GM13976 (cell line): ENCODE measurements around the gene PCDHB9.
"Not testable (repeated sequence)": the region's sequence is repeated elsewhere in the genome, so short reads cannot be mapped to it uniquely, and the experiment has no call there.

Source experiments
- DNase-seq: peaks from one replicate; pipeline ENCODE4 v3.0.0; 2012; ENCODE audit warnings: low spot score
- in situ Hi-C: fragments of 300-500 bp; cut with MboI; formaldehyde crosslinking; loops from one replicate; pipeline ENCODE4 v1.12.0; 2022; ENCODE audit warnings: low sequenced_read_pairs, mixed read lengths, inconsistent platforms; ENCODE audit not compliant: unreplicated experiment
- TF ChIP-seq, protein P1 (sequence below): IDR thresholded peaks from 2 replicates; pipeline ENCODE4 v1.5.1; 2012; ENCODE audit warnings: borderline replicate concordance, mild to moderate bottlenecking; ENCODE audit not compliant: insufficient read depth; ENCODE audit errors: extremely low read depth, missing control alignments, control extremely low read depth

The PCDHB9 gene

DNA sequence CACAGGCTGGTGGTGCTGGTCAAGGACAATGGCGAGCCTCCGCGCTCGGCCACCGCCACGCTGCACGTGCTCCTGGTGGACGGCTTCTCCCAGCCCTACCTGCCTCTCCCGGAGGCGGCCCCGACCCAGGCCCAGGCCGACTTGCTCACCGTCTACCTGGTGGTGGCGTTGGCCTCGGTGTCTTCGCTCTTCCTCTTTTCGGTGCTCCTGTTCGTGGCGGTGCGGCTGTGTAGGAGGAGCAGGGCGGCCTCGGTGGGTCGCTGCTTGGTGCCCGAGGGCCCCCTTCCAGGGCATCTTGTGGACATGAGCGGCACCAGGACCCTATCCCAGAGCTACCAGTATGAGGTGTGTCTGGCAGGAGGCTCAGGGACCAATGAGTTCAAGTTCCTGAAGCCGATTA, 29.1 kb downstream of the PCDHB9 start:
- in situ Hi-C loops, result not testable (repeated sequence)

DNA sequence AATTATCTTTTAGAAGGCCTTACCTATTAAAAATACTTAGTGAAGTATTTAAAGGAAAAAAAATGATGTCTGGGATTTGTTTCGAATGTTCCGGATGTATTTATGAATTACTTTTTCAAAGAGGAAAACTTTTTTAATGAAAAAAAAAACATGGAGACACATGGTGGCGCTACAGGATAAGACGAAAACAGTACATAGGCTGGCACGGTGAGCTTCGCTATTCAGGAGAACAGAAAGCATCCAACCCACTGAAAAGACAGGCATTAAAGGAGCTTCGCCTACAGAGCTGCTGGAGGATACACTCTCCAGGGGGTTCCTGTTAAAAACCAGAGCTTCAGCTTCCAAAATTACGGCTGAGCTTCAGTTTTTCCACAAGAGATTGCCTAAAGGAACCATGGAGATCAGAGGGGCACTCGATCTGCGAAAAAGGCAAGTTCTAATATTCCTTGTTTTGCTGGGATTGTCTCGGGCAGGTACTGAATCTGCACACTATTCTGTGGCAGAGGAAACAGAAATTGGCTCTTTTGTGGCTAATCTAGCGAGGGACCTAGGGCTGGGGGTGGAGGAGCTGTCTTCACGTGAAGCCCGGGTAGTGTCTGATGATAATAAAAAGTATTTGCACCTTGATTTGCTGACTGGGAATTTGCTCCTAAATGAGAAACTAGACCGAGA, 36.3 kb downstream of the PCDHB9 start, which contains the start of gene PCDHB14:
Gene PCDHB14, plus strand, starts transcription at position 232 of the 672 bp plus-strand sequence. Its CDS starts 163 bp downstream, at position 395.
- TF ChIP-seq, protein P1, sequence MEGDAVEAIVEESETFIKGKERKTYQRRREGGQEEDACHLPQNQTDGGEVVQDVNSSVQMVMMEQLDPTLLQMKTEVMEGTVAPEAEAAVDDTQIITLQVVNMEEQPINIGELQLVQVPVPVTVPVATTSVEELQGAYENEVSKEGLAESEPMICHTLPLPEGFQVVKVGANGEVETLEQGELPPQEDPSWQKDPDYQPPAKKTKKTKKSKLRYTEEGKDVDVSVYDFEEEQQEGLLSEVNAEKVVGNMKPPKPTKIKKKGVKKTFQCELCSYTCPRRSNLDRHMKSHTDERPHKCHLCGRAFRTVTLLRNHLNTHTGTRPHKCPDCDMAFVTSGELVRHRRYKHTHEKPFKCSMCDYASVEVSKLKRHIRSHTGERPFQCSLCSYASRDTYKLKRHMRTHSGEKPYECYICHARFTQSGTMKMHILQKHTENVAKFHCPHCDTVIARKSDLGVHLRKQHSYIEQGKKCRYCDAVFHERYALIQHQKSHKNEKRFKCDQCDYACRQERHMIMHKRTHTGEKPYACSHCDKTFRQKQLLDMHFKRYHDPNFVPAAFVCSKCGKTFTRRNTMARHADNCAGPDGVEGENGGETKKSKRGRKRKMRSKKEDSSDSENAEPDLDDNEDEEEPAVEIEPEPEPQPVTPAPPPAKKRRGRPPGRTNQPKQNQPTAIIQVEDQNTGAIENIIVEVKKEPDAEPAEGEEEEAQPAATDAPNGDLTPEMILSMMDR, result no peak
- in situ Hi-C loops, result no loop called here
- DNase-seq, result no peak

More for the DNA sequence above, 29.1 kb downstream of the PCDHB9 start:
- DNase-seq, result not testable (repeated sequence)

DNA sequence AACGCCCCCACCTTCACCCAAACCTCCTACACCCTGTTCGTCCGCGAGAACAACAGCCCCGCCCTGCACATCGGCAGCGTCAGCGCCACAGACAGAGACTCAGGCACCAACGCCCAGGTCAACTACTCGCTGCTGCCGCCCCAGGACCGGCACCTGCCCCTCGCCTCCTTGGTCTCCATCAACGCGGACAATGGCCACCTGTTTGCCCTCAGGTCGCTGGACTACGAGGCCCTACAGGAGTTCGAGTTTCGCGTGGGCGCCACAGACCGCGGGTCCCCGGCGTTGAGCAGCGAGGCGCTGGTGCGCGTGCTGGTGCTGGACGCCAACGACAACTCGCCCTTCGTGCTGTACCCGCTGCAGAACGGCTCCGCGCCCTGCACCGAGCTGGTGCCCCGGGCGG, 37.9 kb downstream of the PCDHB9 start:
- in situ Hi-C loops, DNase-seq: not testable (repeated sequence)

DNA sequence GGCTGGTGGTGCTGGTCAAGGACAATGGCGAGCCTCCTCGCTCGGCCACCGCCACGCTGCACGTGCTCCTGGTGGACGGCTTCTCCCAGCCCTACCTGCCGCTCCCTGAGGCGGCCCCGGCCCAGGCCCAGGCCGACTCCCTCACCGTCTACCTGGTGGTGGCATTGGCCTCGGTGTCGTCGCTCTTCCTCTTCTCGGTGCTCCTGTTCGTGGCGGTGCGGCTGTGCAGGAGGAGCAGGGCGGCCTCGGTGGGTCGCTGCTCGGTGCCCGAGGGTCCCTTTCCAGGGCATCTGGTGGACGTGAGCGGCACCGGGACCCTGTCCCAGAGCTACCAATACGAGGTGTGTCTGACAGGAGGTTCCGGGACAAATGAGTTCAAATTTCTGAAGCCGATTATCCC, 38.5 kb downstream of the PCDHB9 start:
- DNase-seq, in situ Hi-C loops: not testable (repeated sequence)

DNA sequence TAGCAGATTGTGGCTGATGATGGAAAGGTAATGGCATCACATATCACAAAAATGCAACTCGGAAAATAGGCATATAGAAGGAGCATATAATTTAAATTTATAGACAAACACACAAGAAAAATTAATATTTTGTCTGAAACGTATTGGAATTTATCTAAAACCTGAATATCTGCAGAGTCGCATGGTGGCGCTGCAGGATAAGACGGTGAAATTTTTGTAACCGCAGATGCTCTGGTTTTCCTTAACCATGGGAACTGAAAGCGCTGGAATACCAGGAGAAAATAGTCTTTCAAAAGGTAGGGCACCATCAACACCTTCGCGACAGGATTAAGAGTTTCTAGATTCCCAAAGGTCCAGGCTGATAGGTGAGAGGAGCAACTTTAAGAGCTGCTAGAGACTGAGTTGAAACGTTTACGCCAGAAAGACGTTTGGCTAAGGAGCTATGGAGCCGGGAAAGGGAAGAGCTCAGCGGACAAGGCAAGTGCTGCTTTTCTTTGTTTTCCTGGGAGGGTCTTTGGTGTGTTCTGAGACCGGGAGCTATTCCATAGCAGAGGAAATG, 47.2 kb downstream of the PCDHB9 start:
- in situ Hi-C loops, result no loop called here

DNA sequence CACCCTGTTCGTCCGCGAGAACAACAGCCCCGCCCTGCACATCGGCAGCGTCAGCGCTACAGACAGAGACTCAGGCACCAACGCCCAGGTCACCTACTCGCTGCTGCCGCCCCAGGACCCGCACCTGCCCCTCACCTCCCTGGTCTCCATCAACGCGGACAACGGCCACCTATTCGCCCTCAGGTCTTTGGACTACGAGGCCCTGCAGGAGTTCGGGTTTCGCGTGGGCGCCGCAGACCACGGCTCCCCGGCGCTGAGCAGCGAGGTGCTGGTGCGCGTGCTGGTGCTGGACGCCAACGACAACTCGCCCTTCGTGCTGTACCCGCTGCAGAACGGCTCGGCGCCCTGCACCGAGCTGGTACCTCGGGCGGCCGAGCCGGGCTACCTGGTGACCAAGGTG, 49.0 kb downstream of the PCDHB9 start:
- DNase-seq, in situ Hi-C loops: not testable (repeated sequence)

More for the DNA sequence above, 47.2 kb downstream of the PCDHB9 start:
- DNase-seq, result no peak
- TF ChIP-seq, protein P1, result peak; percentile 4

DNA sequence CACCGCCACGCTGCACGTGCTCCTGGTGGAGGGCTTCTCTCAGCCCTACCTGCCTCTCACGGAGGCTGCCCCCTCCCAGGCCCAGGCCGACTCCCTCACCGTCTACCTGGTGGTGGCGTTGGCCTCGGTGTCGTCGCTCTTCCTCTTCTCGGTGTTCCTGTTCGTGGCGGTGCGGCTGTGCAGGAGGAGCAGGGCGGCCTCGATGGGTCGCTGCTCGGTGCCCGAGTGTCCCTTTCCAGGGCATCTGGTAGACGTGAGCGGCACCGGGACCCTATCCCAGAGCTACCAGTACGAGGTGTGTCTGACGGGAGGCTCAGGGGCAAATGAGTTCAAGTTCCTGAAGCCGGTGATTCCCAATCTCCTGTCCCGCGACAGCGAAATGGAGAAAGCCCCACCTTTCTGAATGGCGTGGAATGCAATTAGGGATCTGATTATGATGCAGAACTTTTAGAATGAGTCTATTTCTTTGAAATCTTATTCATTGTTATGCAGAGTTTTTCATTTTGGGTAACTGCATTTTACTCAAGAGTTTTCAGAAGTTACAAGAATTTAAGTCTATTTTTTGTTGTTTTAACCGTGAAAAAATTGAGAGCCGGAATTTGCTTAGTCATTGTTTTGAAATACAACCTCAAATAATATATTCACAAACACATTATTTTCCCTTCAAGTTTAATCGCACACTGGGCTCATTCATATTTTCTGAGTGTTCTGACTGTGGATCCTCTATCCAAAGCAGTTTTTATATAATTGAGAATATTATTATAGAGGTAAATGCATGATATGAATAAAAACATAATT, 49.8 kb downstream of the PCDHB9 start:
- DNase-seq, result no peak
- in situ Hi-C loops, result no loop called here
- TF ChIP-seq, protein P1, result no peak
